Fibroblast of pulmonary artery (primary cell): ENCODE measurements around the gene ERO1B.

ENCODE experiments used
- DNase-seq: peaks from one replicate; pipeline ENCODE4 v3.0.0-alpha.2; 2010; ENCODE audit warnings: low read depth
- H3K4me3 ChIP-seq: replicated peaks from 2 replicates; pipeline ENCODE4 v1.5.1; 2011; ENCODE audit warnings: low read depth, mild to moderate bottlenecking, control low read depth, low read length, moderate library complexity
- TF ChIP-seq, protein P1 (sequence below): IDR thresholded peaks from 2 replicates; pipeline ENCODE4 v1.5.1; 2011; ENCODE audit warnings: mild to moderate bottlenecking, control low read depth, low read length, inconsistent platforms; ENCODE audit errors: missing control alignments

ERO1B gene

GRCh38 chr1:236287356-236287755, 5.6 kb upstream of the ERO1B start:
- no peak overlapping the region for H3K4me3 ChIP-seq
- no peak for DNase-seq
- TF ChIP-seq, protein P1, sequence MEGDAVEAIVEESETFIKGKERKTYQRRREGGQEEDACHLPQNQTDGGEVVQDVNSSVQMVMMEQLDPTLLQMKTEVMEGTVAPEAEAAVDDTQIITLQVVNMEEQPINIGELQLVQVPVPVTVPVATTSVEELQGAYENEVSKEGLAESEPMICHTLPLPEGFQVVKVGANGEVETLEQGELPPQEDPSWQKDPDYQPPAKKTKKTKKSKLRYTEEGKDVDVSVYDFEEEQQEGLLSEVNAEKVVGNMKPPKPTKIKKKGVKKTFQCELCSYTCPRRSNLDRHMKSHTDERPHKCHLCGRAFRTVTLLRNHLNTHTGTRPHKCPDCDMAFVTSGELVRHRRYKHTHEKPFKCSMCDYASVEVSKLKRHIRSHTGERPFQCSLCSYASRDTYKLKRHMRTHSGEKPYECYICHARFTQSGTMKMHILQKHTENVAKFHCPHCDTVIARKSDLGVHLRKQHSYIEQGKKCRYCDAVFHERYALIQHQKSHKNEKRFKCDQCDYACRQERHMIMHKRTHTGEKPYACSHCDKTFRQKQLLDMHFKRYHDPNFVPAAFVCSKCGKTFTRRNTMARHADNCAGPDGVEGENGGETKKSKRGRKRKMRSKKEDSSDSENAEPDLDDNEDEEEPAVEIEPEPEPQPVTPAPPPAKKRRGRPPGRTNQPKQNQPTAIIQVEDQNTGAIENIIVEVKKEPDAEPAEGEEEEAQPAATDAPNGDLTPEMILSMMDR, result no peak

GRCh38 chr1:236284291-236284721, 2.5 kb upstream of the ERO1B start:
- no peak overlapping the region for H3K4me3 ChIP-seq
- TF ChIP-seq, protein P1, result no peak
- no peak for DNase-seq

DNA sequence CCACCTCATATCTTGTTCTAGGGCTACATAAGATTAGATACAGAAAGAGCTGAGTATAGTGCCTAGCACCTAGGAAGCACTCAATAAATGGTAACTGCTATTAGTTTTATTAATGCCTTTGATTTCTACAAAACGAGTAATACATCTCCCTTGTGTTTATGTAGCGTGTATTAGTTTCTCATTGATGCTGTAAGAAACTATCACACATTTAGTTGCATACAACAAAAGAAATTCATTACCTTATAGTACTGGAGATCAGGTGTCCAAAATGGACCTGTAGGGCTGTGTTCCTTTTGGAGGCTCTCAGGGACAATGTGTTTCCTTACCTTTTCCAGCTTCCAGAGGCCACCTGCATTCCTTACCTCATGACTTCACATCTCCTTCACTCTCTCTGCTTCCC, 961 bp upstream of the ERO1B start:
- TF ChIP-seq, protein P1, result no peak
- H3K4me3 ChIP-seq, result peak overlapping the region; percentile 81
- DNase-seq, result no peak

DNA sequence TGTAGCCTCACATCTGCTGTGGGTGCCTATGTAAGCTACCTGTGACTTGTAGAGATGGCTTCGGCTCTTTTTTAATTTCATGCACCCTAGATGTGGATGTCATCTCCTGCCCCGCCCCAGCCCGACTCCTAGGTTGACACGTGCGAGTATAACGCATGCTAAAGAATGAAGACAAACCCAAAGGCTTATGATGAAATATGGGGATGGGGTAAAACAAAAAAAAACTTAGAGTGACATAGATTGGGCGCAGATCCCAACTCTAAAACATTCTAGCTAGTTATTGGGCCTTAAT, 613 bp upstream of the ERO1B start:
- H3K4me3 ChIP-seq, result peak overlapping the region; percentile 81
- TF ChIP-seq, protein P1, result no peak
- no peak for DNase-seq

DNA sequence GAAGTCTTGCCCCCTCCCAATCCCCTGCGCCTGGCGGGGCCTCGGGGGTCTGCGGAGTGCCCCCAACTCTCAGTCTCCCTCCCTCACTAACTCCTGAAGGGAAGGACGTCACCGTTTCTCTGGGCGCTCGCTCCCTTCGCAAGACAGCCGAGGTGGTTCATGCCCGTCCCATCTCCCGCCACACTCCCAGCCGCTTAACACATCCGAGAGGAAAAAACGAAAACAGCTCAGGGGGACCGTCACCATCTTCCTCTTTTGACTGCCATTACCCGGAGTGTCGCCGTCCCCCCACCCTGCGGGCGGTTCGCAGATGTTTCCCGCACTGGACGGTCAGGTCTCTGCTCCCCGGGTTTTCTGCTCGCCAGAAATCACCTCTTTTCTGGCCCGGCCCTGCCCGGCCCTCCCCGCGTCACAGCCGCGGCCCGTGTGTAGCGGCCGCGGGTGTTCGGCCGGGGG, 532 bp downstream of the ERO1B start:
- peak; percentile 23 for DNase-seq
- TF ChIP-seq, protein P1, result no peak
- H3K4me3 ChIP-seq, result peak overlapping the region; percentile 81

GRCh38 chr1:236280438-236281197, 1.1 kb downstream of the ERO1B start:
- no peak for DNase-seq
- peak overlapping the region; percentile 81 for H3K4me3 ChIP-seq

More at GRCh38 chr1:236280438-236281197, 1.1 kb downstream of the ERO1B start:
- TF ChIP-seq, protein P1, result no peak
